Calu3 (cell line): Measurements from ENCODE around the gene SEC61G. TPM values are rescaled to one million over a fixed set of nuclear protein-coding genes. Genes with fewer than 3 reads are reported as not detected.

ENCODE experiments used
- Bru-seq: library from RNA; stranded (reverse); fragments of 400-500 nt; gene quantifications from one replicate; lab custom pipeline; 2021; lab: Mats Ljungman, UMichigan
- BruChase-seq, 2 experiments: library from RNA; stranded (reverse); fragments of 400-500 nt; gene quantifications; one replicate each; lab custom pipeline; 2021; lab: Mats Ljungman, UMichigan
- BruUV-seq: library from RNA; stranded (reverse); fragments of 400-500 nt; replicated peaks from 2 replicates; lab custom pipeline; 2021; lab: Mats Ljungman, UMichigan
- CTCF ChIA-PET: fragments of 300-600 bp; sonication (Branson Sonifier 250); formaldehyde crosslinking; loops from one replicate; lab custom pipeline; 2022; ENCODE audit warnings: antibody characterized with exemption; lab: Charles Lee
- DNase-seq: peaks from one replicate; pipeline ENCODE4 v3.0.0; 2022
- H3K27ac Mint-ChIP-seq: one replicate; pipeline ENCODE4 v1.8.0; 2022; ENCODE audit warnings: mixed read lengths; ENCODE audit not compliant: unreplicated experiment
- H3K27me3 Mint-ChIP-seq: one replicate; pipeline ENCODE4 v1.8.0; 2022; ENCODE audit warnings: mixed read lengths; ENCODE audit not compliant: unreplicated experiment
- H3K36me3 Mint-ChIP-seq: one replicate; pipeline ENCODE4 v1.8.0; 2022; ENCODE audit warnings: mild to moderate bottlenecking, moderate library complexity, mixed read lengths; ENCODE audit not compliant: insufficient read depth, unreplicated experiment
- H3K4me1 Mint-ChIP-seq: one replicate; pipeline ENCODE4 v1.8.0; 2022; ENCODE audit warnings: mild to moderate bottlenecking, low read depth, mixed read lengths; ENCODE audit not compliant: unreplicated experiment
- H3K4me3 Mint-ChIP-seq: one replicate; pipeline ENCODE4 v1.8.0; 2022; ENCODE audit warnings: mild to moderate bottlenecking, low read depth, moderate library complexity, mixed read lengths; ENCODE audit not compliant: unreplicated experiment
- H3K9me3 Mint-ChIP-seq: one replicate; pipeline ENCODE4 v1.8.0; 2022; ENCODE audit warnings: low read depth, mixed read lengths; ENCODE audit not compliant: unreplicated experiment
- CTCF ChIP-seq: fragments of 200-600 bp; IDR thresholded peaks from one replicate; pipeline ENCODE4 v1.8.0; 2022; ENCODE audit warnings: antibody characterized with exemption; ENCODE audit not compliant: unreplicated experiment
- intact Hi-C: fragments of 100-400 bp; cut with micrococcal nuclease; formaldehyde crosslinking; loops from one replicate; pipeline ENCODE4 v1.10.0; 2022; ENCODE audit not compliant: unreplicated experiment
- long read RNA-seq: library from polyadenylated mRNA; stranded (forward); transcript quantifications from one replicate; pipeline ENCODE4 v2.0.0, GENCODE V29; 2022
- total RNA-seq: library from RNA; stranded (reverse); gene quantifications from 2 replicates; pipeline ENCODE4 v1.2.3, GENCODE V29; 2022

SEC61G gene
- total RNA-seq (198 and 202 TPM in 2 replicates), Bru-seq, nascent RNA (percentile 96 among the genes with signal in this experiment), BruChase-seq, experiment 1, labeled RNA remaining after a 6-hour chase (percentile 86 among the genes with signal in this experiment), BruChase-seq, experiment 2, labeled RNA remaining after a 2-hour chase (percentile 87 among the genes with signal in this experiment)
- long read RNA-seq, transcript SEC61G-204 (4 exons, 512 nt), result minor isoform, 16 of 530 reads
- long read RNA-seq, transcript SEC61G-202 (4 exons, 459 nt), result minor isoform, 28 of 530 reads
- long read RNA-seq, transcript SEC61G-201 (4 exons, 462 nt), result major isoform, 438 of 530 reads
- long read RNA-seq, partial matches to known transcripts, result 24 of 530 reads
- long read RNA-seq, other reads (novel, unspliced or antisense), result 22 of 530 reads

- CTCF ChIA-PET, result interaction anchor here (0.6 to 2.6 kb wide), 11 partner anchors 10 to 1086 kb away, joined by 3 to 19 read pairs (median 4); no protein-coding TSS in a partner anchor
- H3K27me3 Mint-ChIP-seq, result peaks cover 8% of the 10 kb centered on the region
- peaks cover 23% of the 10 kb centered on the region for H3K4me1 Mint-ChIP-seq
- intact Hi-C loops, result loop anchor here (5.0 kb wide), 3 partner anchors 197 to 608 kb away; partner anchors contain the start of genes LANCL2 and VSTM2A
- BruUV-seq, result no TSS peak
- peak; percentile 99 for DNase-seq
- no peak for TF ChIP-seq CTCF
- H3K4me3 Mint-ChIP-seq, result peak within 1 kb of the TSS; percentile 99
- peaks cover 44% of the 10 kb centered on the region for H3K36me3 Mint-ChIP-seq
- peak within 1 kb of the TSS; percentile 99 for H3K27ac Mint-ChIP-seq
- H3K9me3 Mint-ChIP-seq, result no peaks in the 10 kb centered on the region
These were observed at the start of gene SEC61G for GRCh38 chr7:54758702-54759592. Gene SEC61G, minus strand, starts transcription at chr7:54759211. Its CDS starts 1,623 bp downstream, at chr7:54757588.

GRCh38 chr7:54802841-54803240 lies 43.8 kb upstream of the SEC61G start:
- Mint-ChIP-seq H3K36me3 (no peaks in the 10 kb centered on the region), H3K27me3 (no peaks in the 10 kb centered on the region), H3K9me3 (no peaks in the 10 kb centered on the region), H3K27ac (no peak overlapping the region), H3K4me3 (no peak overlapping the region), H3K4me1 (no peaks in the 10 kb centered on the region)
- DNase-seq, result no peak
- no peak for TF ChIP-seq CTCF
- BruUV-seq, result no TSS peak
- intact Hi-C loops, result no loop called here
- CTCF ChIA-PET, result interaction anchor here (0.6 kb wide), 1 partner anchor 31 kb away, joined by 3 read pairs; no protein-coding TSS in a partner anchor

GRCh38 chr7:54802114-54802513 lies 43.1 kb upstream of the SEC61G start:
- TF ChIP-seq CTCF, result no peak
- CTCF ChIA-PET, result no interaction called here

GRCh38 chr7:54799792-54800191 lies 40.8 kb upstream of the SEC61G start:
- no peak for DNase-seq
- CTCF ChIA-PET, result interaction anchor here (0.7 kb wide), 1 partner anchor 384 kb away, joined by 3 read pairs; no protein-coding TSS in a partner anchor
- no peak for TF ChIP-seq CTCF
- Mint-ChIP-seq H3K36me3 (no peaks in the 10 kb centered on the region), H3K9me3 (no peaks in the 10 kb centered on the region), H3K4me1 (no peaks in the 10 kb centered on the region), H3K27ac (no peak overlapping the region), H3K27me3 (no peaks in the 10 kb centered on the region), H3K4me3 (no peak overlapping the region)
- intact Hi-C loops, result no loop called here
- no TSS peak for BruUV-seq

More at GRCh38 chr7:54802114-54802513, 43.1 kb upstream of the SEC61G start:
- no peaks in the 10 kb centered on the region for H3K27me3 Mint-ChIP-seq
- BruUV-seq, result no TSS peak
- H3K36me3 Mint-ChIP-seq, result no peaks in the 10 kb centered on the region
- no peaks in the 10 kb centered on the region for H3K4me1 Mint-ChIP-seq
- H3K4me3 Mint-ChIP-seq, result no peak overlapping the region
- no peak for DNase-seq
- intact Hi-C loops, result no loop called here
- no peak overlapping the region for H3K27ac Mint-ChIP-seq
- H3K9me3 Mint-ChIP-seq, result no peaks in the 10 kb centered on the region
